GM21360 (cell line): ENCODE data around the gene MOSPD2.

ENCODE experiments used
- ATAC-seq: cut with Tn5 transposase; IDR thresholded peaks from one replicate; pipeline ENCODE4 v1.9.1; 2021; ENCODE audit warnings: mild to moderate bottlenecking, moderate library complexity; ENCODE audit not compliant: unreplicated experiment

MOSPD2 gene

DNA sequence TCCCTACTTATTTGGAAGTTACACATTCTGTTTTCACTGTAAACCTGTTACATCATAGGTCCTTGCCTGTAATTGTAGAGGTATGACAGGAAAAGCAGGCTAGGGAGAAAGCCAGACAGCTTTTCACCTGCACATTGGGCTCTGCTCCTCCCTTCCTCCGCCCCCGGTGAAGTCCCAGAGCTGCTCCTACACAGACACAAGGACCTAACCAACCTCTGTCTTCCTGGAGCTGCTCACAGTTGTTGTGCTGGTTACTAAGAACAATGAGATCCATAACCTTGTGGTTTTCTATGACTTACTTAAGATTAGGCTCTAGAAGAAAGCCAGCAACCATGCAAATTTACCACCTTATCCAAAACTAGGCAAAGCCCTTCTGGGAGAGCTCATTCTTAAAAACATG is 40.0 kb downstream of the MOSPD2 start:
- ATAC-seq, result no peak

DNA sequence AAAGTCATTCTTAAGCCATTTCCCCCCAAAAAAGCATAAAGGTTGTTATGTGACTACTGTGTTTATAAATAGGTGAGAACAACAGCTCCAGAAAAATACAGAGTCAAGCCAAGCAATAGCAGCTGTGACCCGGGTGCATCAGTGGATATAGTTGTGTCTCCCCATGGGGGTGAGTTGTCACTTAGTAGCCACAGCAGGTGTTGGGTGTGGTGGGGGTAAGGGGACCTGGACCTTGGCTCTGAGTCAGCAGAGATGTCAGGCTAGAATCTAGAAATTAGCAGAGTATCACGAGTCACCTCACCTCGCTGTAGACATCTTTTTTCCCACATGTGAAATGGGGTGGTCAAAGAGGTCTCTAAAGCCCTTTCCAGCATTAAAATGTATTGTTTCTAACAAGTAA is 42.4 kb downstream of the MOSPD2 start:
- ATAC-seq, result no peak

DNA sequence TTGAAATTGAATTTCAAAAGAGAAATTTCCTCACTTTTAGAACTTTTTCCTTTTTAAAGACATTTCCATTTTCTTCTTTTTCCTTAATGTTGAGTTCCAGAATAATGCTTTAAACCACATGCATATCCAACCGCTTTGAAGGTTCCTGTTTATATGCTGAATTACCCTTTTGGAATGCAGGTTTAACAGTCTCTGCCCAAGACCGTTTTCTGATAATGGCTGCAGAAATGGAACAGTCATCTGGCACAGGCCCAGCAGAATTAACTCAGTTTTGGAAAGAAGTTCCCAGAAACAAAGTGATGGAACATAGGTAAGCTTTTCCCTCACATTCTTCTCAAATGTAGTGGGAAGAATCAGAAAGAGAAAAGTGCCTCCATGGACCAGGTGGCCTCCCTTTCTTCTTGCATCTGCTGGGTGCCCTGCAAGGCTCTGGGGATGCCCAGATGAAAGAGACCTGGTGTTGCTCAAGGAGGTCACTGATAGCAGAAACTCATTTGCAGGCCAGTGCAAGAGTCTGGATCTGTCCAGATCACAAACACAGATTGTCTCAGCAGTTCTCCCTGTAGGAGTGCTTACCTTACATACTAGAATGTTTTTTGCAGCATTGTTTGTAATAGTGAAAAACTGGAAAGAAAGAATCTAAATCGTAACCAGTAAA is 42.9 kb downstream of the MOSPD2 start:
- ATAC-seq, result no peak

DNA sequence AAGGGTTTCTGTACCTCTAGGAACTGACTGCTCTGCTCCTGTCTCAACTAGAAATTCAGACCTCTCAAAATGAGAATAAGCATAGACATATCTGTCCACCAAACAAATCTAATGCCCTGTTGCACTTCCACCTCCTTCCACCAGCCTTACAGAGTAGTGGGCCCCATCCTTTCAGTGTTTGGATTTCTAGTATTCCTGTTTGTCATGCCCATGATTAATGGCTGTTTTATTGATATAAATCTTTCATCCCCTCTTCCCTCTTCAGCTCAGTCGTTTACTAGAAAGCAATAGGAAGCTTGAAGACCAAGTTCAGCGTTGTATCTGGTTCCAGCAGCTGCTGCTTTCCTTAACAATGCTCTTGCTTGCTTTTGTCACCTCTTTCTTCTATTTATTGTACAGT is 46.2 kb downstream of the MOSPD2 start:
- ATAC-seq, result no peak

DNA sequence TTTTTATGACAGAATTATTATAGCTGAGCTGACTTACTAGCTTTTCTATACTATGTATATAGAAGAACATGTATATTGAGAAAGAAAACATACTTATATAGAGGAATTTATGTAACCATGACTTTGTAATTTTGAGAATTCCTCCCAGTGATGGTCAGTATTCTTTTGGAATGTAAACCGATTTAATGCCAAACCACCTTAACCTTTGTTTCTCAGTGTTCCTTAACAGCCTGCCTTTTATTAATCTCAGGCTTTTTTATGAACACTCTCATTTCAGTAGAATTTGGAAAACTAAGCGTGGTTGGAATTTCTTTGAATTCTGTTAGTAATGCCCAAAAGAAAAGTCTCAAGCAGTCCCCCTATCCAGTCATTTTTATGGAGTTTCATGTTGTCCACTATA is 47.0 kb downstream of the MOSPD2 start:
- ATAC-seq, result no peak

DNA sequence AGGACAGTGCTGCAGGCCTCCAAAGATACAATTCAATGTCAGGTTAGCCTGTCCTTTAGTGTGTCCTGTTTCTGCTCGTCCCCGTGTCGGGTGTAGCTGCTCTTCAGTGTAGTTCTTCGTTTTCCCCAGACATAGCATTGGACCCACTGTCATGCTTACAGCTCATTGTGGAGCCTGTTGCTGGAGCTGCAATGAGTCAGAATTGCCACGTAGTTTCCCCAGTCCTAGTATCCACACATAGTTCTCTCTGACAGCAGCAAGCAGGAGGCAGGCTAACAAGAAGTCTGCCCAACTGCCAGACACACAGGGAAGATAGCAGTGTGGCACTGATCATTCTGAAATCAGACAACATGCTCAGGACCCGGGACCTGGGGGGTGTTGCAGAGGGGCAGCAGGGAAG is 49.2 kb downstream of the MOSPD2 start:
- no peak for ATAC-seq

DNA sequence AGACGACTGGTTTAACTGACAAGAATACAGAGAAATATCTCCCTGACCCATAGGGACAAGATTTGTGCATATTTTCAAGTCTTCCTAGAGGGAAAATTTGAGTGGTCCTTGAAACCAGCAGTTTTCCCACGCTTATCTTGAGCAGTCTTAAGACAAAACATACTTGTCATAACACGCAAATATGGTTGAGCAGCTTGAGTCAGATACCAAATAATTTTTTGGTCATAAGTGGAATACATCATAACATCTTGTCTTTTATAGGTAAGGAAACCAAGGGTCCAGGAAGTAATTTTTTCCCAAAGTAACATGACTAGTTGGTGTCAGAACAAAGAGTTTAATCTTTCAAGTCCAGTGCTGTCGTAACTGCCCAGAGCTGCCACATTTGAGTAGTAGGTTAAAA is 50.5 kb downstream of the MOSPD2 start:
- no peak for ATAC-seq

DNA sequence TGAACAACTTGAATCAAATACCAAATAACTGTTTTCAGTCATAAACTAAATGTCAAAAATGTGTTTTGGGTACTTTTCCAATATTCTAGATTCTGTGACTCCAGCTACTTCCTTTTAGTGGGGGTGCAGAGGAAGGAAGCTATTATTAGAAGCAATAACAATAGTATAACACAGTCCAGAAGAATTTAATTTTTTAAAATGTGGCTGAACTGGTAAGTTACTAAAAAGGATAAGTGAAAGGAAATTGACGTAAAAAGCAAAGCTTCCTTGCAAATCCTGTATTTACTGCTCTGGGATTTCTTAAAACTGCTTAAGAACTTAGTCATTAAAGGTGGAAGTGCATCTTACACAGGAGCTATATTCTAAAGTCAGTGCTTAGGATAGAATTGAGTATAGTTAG is 53.2 kb downstream of the MOSPD2 start:
- no peak for ATAC-seq

DNA sequence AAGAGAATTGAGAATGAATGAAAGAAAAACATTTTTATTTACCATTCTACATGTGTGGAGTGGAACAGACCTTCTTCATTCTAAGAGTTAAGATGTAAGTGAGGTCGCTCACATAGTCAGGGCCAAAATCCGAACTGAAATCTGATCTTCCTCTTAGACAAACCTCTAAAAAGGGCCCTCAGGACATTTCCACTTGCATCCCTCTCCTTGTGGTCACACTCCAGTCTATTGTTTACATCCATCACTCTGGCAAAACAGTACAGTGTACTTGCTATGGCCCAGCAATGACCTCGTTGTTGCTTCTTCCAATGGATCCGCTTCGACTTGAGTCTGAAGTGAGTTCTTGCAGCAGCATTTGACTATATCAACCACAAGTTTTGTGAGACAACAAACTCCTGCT is 54.2 kb downstream of the MOSPD2 start:
- no peak for ATAC-seq

DNA sequence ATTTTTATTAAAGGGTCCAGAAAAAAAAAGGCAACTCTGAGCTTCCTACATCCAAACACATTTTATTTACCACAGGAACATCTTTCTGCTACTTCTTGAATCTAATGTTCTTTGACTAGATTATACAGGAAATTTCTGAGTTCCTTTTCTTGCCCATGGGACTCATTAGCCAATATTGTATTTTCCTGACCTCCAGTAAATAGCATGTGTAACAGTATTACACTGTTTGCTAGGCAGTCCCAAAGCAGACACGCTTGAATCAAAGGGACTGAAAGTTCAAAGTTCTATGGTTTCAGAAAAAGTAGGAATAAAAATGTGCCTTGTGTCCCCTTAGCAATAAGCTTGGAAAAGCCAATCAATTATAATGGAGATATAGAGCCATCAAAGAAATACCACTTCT is 57.4 kb downstream of the MOSPD2 start:
- ATAC-seq, result no peak

DNA sequence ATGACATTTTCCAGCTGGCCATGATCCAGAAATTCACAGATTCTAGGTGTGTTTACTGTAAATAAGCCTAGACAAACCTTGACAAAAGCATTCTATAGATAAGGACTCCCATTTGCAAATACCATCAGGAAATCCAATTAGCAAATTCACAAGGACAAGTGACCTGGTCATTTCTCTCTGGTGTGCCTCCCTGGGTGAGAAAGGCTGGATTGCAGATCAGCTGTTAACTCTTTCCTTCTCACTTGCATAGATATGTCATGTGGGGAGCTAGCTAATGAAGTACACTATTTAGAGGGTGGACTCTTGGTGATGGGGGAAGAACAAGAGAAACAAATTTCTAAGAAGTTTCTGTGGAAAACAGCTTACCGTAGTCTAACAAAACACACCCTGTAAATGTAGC is 58.9 kb downstream of the MOSPD2 start:
- ATAC-seq, result no peak

DNA sequence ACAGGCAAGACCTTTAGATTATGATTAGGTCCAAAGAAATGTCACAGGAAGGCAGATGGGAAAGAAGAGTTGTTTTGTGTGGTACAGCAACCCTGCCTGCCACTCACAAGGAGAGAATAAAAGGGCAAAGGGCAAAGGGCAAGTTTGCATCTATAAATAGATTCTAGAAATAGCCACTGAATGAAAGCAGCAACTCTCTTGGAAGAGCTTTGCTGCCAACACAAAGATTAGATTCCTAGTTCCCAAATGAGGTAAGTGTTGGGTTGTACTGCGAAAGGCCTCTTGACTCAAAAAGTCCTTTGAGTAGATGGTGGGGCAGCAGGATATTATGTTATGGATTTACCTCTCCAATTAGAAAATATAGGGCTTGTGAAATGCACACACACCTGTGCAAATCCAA is 61.2 kb downstream of the MOSPD2 start:
- no peak for ATAC-seq

DNA sequence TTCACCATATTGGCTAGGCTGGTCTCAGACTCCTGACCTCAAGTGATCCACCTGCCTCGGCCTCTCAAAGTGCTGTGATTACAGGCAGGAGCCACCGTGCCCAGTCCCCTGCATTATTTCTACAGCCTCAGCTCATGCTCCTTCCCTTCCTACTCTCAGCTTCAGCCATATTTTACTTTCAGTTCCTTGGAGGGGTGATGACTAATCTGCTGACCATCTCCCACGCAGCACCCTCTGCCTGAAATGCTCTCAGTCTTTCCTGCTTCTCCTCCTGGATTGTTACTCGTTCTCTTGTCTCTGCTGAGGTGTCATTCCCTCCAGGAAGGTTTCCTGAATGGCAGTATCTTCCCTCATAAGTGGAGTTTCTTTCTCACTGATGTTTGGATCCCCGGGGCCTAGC is 63.3 kb downstream of the MOSPD2 start:
- ATAC-seq, result no peak

DNA sequence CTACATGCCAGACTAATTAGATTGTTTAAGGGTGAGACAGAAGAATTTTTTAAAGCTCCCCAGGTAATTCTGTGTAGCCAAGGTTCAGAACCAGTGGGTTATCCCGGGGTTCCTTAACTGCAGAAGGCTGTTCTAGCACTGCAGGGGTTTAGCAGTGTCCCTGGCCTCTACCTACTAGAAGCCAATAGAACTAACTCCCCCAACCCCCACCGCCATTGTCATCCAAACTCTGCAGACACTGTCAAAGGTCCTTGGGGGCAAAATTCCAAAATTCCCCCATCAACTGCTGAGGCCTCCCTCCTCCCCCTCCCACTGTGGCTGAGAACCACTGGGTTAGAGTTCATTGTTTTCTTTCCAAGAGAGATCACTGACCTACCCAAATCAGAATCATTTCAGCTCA is 66.4 kb downstream of the MOSPD2 start:
- ATAC-seq, result no peak

DNA sequence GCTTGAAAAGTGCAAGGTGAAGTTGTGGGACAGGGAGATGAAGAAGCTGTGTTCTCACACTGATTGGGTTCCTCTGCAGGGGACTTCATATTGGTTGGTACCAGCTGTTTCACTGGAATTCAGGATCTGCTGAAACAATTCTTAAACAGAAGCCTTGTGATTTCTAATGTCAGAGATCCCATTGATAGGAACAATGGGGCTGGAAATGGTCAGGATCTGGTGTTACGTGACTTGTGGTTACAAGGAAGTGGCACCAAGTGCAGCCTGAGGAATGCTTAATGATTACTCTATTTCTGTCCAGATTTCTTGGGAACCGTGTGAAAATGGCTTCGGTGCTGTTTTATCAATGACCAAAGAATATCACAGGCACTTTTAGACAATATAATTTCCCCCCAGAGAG is 68.1 kb downstream of the MOSPD2 start:
- no peak for ATAC-seq

DNA sequence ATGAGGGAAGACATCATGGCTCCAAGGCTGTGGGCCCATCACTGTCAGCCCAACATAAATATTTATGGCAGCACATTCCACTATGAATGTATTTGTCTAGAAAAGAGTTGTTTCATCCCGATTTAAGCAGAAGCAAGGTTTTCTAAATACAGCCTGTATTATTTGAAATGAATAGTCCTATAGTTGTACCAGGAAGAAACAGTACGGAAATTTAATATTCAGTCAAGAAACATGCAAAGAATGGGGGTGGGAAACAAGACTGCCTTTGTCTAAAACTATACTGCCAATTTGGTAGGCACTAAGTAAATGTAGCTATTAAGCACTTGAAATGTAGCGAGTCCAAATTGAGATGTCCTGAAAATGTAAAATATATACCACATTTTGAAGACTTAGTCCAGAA is 69.1 kb downstream of the MOSPD2 start:
- ATAC-seq, result no peak

DNA sequence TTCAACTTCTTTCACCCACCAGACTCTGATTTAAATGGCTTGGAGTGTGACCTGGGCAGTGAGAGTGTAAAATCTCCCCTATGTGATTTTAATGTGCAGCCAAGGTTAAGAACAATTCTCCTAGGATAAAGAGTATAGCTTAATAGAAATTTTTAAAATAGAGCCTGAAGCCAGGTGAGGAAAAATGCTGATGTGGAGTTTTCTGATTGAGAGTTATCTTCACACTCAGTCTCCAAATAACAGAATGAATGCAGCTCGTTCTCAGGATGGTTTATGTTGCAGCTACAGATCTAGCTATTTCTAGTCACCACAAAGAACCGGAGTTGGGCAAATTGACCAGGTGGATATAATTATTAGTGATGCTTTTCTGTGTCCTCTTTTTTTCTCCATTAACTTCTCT is 70.7 kb downstream of the MOSPD2 start:
- no peak for ATAC-seq

DNA sequence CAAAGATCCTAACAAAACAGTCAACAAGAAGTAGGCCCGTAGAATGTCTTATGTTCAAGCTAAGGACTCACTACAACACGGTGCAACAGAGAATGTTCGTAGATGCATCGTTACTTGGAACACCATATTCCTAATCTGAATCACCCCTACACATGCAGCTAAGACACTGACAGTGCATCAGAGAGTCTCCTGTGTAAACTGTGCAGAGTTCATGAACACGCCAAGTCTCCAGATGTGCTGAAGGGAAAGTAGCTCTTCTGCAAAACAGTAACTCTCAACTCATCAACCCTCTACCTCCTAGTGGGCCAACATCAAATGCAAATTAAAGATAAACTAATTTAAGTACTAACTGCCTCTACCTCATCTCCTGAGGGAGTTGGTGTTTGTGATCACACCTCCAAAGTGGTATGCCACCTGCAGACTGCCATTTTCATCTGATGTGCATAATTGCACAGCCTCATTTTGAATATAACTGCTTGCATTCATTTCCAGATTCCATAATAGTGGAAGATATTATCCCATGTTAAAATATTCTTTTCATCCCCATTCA is 73.5 kb downstream of the MOSPD2 start:
- ATAC-seq, result no peak

DNA sequence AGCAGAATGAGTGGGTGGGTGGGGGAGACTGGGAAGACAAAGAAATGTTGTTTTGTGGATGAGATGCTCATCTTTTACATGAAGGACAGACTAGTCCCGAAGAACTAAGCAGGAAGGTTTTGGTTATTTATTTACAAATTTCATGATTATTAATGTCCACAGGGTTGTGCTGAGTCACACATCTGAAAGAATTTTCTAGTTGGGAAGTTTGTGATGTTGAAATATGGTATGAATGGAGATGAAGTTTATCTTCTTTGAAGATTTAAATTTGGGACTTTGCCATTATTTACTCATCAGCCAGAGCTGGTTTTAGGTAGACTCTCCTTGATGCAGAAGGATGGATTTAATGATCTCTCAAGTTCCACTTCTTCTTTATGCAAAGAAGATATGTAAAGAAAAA is 75.5 kb downstream of the MOSPD2 start:
- ATAC-seq, result no peak

DNA sequence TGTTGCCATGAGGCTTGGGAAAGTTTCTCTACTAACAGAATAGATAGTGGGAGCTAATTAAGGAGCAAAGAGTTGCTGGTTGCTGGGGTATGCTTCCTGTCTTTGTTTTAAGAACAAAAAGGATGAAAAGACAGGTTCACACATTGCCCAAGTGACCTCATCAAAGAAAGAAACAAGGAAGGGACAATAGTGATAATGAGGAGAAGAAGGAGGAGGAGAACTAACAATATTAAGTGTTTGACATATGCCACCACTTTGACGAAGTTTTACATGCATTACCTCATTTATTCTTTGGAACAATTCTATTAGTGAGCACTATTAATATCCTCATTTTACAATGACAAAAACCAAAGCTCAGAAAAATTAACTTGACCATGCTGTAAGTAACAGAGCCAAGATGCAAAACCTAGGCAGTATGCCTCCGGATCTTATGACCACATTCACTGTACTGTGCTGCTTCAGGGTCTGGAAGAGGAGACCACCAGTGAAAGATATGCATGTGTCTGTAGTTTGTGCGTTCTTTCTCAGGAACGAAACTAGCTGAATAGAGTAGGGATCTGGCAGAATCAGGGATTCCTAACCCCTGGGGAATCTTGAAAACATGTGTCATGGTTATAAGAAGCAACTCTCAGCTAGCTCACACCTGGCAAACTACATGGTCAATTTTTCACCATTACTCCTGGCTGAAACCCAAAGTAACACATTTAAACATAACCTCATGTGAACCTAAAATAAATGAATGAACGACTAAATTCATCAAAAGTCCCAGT is 83.8 kb downstream of the MOSPD2 start:
- no peak for ATAC-seq

DNA sequence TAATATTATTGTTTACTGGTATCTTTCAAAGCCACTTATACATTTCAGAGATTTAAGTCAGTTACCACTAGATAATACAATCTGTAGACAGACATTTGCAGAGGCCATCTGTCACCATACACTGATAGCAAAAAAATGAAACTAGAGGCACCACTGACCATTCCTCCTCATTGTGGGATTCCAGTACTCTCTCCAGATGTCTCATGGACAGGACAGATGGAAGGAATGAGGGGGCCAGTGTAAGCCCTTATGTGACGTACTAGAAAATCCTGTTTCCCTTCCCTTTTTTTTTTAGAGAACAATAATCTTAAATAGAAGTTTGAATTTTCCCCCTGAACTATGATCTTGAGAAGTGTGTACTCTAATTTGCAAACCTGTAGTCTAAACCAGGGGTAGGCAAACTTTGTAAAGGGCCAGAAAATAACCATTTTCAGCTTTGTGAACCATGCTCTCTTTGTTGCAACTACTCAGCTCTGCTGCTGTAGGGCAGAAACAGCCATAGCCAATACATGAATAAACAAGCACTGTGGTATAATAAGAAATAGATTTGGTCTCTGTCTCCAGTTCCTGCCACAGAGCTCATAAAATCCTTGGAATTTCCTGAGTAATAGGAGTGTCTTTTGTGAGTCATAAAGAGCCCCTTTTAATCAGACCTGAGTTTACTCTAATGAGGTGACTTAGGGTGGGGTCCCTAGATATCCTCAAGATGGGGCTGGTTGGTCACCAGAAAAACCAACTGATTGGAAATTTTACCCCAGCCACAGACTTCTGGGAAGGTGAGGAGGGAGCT is 90.4 kb downstream of the MOSPD2 start:
- ATAC-seq, result no peak

DNA sequence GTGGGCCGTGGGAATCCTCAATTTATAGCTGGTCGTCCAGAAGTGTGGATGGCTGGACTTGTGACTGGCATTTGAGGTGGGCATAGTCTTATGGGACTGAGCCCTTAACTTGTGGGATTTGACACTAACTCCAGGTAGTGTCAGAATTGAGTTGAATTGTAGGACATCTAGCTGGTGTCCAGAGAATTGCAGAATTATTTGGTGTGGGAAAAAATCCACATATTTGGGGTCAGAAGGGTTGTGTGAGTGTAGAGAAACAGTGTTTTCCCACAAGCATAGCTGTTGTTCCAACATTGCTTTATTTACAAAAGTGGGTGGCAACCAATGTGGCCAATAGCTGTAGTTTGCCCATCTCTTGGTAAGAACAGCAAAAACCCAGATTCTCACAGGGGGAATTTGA is 91.3 kb downstream of the MOSPD2 start:
- ATAC-seq, result no peak
